H9 (cell line): ENCODE measurements around the gene IGFBP5. TPM values are rescaled to one million over a fixed set of nuclear protein-coding genes. Genes with fewer than 3 reads are reported as not detected.

ENCODE experiments used
- DNase-seq: peaks from one replicate; pipeline ENCODE4 v3.0.0-alpha.2; 2017
- H2AFZ ChIP-seq: one replicate; pipeline ENCODE4 v1.6.1; 2013; ENCODE audit warnings: mild to moderate bottlenecking, low read length, control low read depth, moderate library complexity
- H2AK5ac ChIP-seq: 2 replicates; pipeline ENCODE4 v1.6.1; 2013; ENCODE audit warnings: low read length, control low read depth, mixed read lengths; ENCODE audit not compliant: insufficient read length
- H2BK120ac ChIP-seq: one replicate; pipeline ENCODE4 v1.6.1; 2013; ENCODE audit warnings: low read depth, mild to moderate bottlenecking, low read length, control low read depth, inconsistent platforms; ENCODE audit not compliant: poor library complexity, severe bottlenecking
- H2BK12ac ChIP-seq: 2 replicates; pipeline ENCODE4 v1.6.1; 2013; ENCODE audit warnings: low read length, control low read depth, mixed read lengths, low read depth; ENCODE audit not compliant: insufficient read length
- H2BK15ac ChIP-seq: 2 replicates; pipeline ENCODE4 v1.6.1; 2013; ENCODE audit warnings: low read depth, low read length, control low read depth
- H2BK20ac ChIP-seq: one replicate; pipeline ENCODE4 v1.6.1; 2013; ENCODE audit warnings: low read depth, mild to moderate bottlenecking, low read length, control low read depth, inconsistent platforms; ENCODE audit not compliant: poor library complexity, severe bottlenecking
- H2BK5ac ChIP-seq: 2 replicates; pipeline ENCODE4 v1.6.1; 2013; ENCODE audit warnings: low read length, control low read depth, mixed read lengths; ENCODE audit not compliant: insufficient read length
- H3K14ac ChIP-seq: 2 replicates; pipeline ENCODE4 v1.6.1; 2013; ENCODE audit warnings: low read length, control low read depth; ENCODE audit not compliant: insufficient read depth
- H3K18ac ChIP-seq: 2 replicates; pipeline ENCODE4 v1.6.1; 2013; ENCODE audit warnings: low read depth, mild to moderate bottlenecking, mixed read lengths, low read length, control low read depth; ENCODE audit not compliant: insufficient read length
- H3K23ac ChIP-seq: 2 replicates; pipeline ENCODE4 v1.6.1; 2013; ENCODE audit warnings: low read length, control low read depth, mixed read lengths, low read depth; ENCODE audit not compliant: insufficient read length
- H3K23me2 ChIP-seq: 2 replicates; pipeline ENCODE4 v1.6.1; 2013; ENCODE audit warnings: low read depth, mild to moderate bottlenecking, mixed read lengths, low read length, control low read depth; ENCODE audit not compliant: insufficient read length, poor library complexity, severe bottlenecking
- H3K27ac ChIP-seq: 2 replicates; pipeline ENCODE4 v1.5.1; 2013; ENCODE audit warnings: low read length, control low read depth, mixed read lengths, low read depth; ENCODE audit not compliant: insufficient read length
- H3K27me3 ChIP-seq: 2 replicates; pipeline ENCODE4 v1.6.1; 2013; ENCODE audit warnings: low read length, control low read depth, inconsistent platforms; ENCODE audit not compliant: insufficient read depth
- H3K4ac ChIP-seq: 2 replicates; pipeline ENCODE4 v1.6.1; 2013; ENCODE audit warnings: low read depth, mild to moderate bottlenecking, control low read depth, inconsistent platforms, low read length, moderate library complexity
- H3K4me1 ChIP-seq: 2 replicates; pipeline ENCODE4 v1.6.1; 2013; ENCODE audit warnings: low read length, control low read depth, inconsistent platforms; ENCODE audit not compliant: insufficient read depth
- H3K4me2 ChIP-seq: 2 replicates; pipeline ENCODE4 v1.6.1; 2013; ENCODE audit warnings: low read length, control low read depth, mixed read lengths; ENCODE audit not compliant: insufficient read length, insufficient read depth
- H3K56ac ChIP-seq: 2 replicates; pipeline ENCODE4 v1.6.1; 2013; ENCODE audit warnings: low read depth, mild to moderate bottlenecking, mixed read lengths, low read length, control low read depth; ENCODE audit not compliant: insufficient read length
- H3K79me1 ChIP-seq: 2 replicates; pipeline ENCODE4 v1.6.1; 2013; ENCODE audit warnings: low read depth, mild to moderate bottlenecking, moderate library complexity, low read length, control low read depth, inconsistent platforms; ENCODE audit not compliant: insufficient read depth, poor library complexity, severe bottlenecking
- H3K79me2 ChIP-seq: 2 replicates; pipeline ENCODE4 v1.6.1; 2013; ENCODE audit warnings: low read length, control low read depth, inconsistent platforms; ENCODE audit not compliant: insufficient read depth
- H3K9ac ChIP-seq: 2 replicates; pipeline ENCODE4 v1.6.1; 2013; ENCODE audit warnings: low read length, control low read depth, mixed read lengths; ENCODE audit not compliant: insufficient read length; ENCODE audit errors: extremely low read depth
- H3K9me3 ChIP-seq: one replicate; pipeline ENCODE4 v1.6.1; 2013; ENCODE audit warnings: low read depth, low read length, inconsistent platforms; ENCODE audit not compliant: control insufficient read depth
- H3T11ph ChIP-seq: one replicate; pipeline ENCODE4 v1.6.1; 2013; ENCODE audit warnings: mild to moderate bottlenecking, low read length, control low read depth, inconsistent platforms
- H4K20me1 ChIP-seq: one replicate; pipeline ENCODE4 v1.6.1; 2013; ENCODE audit not compliant: control insufficient read depth, insufficient read length, insufficient read depth
- H4K5ac ChIP-seq: 2 replicates; pipeline ENCODE4 v1.6.1; 2013; ENCODE audit warnings: low read depth, mild to moderate bottlenecking, mixed read lengths, low read length, control low read depth; ENCODE audit not compliant: insufficient read length
- H4K8ac ChIP-seq: replicated peaks from 2 replicates; pipeline ENCODE4 v1.6.1; 2013; ENCODE audit warnings: low read length, control low read depth, mixed read lengths, low read depth; ENCODE audit not compliant: insufficient read length
- H4K91ac ChIP-seq: 2 replicates; pipeline ENCODE4 v1.6.1; 2013; ENCODE audit warnings: low read depth, mild to moderate bottlenecking, moderate library complexity, mixed read lengths, low read length, control low read depth; ENCODE audit not compliant: insufficient read length
- H3K27ac Mint-ChIP-seq, 3 experiments: 2 replicates in 2 of 3; 3 replicates in 1 of 3; pipeline ENCODE4 v1.8.0; 2020 to 2021; ENCODE audit warnings: mixed read lengths in 3 of 3, mild to moderate bottlenecking in 1 of 3, moderate library complexity in 1 of 3
- H3K27me3 Mint-ChIP-seq: 2 replicates; pipeline ENCODE4 v1.8.0; 2021; ENCODE audit warnings: low read depth, mild to moderate bottlenecking, moderate library complexity, mixed read lengths
- H3K36me3 Mint-ChIP-seq, 3 experiments: 2 replicates in 2 of 3; 3 replicates in 1 of 3; pipeline ENCODE4 v1.8.0; 2020 to 2021; ENCODE audit warnings: low read depth in 3 of 3, mixed read lengths in 3 of 3; ENCODE audit not compliant: insufficient read depth in 1 of 3
- H3K4me1 Mint-ChIP-seq, 2 experiments: 2 replicates each; pipeline ENCODE4 v1.8.0; 2020; ENCODE audit warnings: mixed read lengths in 2 of 2
- H3K4me3 Mint-ChIP-seq, 2 experiments: 2 replicates in 1 of 2; 3 replicates in 1 of 2; pipeline ENCODE4 v1.8.0; 2020 to 2021; ENCODE audit warnings: mild to moderate bottlenecking in 2 of 2, mixed read lengths in 2 of 2, moderate library complexity in 1 of 2
- H3K9me3 Mint-ChIP-seq, 2 experiments: 2 replicates in 1 of 2; 3 replicates in 1 of 2; pipeline ENCODE4 v1.8.0; 2020; ENCODE audit warnings: mild to moderate bottlenecking in 2 of 2, mixed read lengths in 2 of 2, moderate library complexity in 1 of 2
- CTCF ChIP-seq: fragments of 200-600 bp; sonication (generic); conservative IDR thresholded peaks from 3 replicates; pipeline ENCODE4 v1.8.0; 2021; ENCODE audit warnings: antibody characterized with exemption, mild to moderate bottlenecking
- WGBS: extraction: QIAGEN DNeasy Blood & Tissue Kit; methylation state at CpG from one replicate; pipeline ENCODE4 v1.1.7; 2013; ENCODE audit warnings: missing lambda C conversion rate, low lambda C conversion rate, mixed read lengths; ENCODE audit not compliant: insufficient read length; ENCODE audit errors: extremely low coverage; 5-methylcytosine and 5-hydroxymethylcytosine counted together
- total RNA-seq: library from RNA; stranded (reverse); gene quantifications from 2 replicates; pipeline ENCODE4 v1.2.1, GENCODE V29; 2021

Gene IGFBP5
- total RNA-seq, 1 experiment from 2014 or later: 0.90 TPM

- no peaks in the 10 kb centered on the region for H3K79me1 ChIP-seq
- no peak overlapping the region for H2BK12ac ChIP-seq
Observed at GRCh38 chr2:216624251-216624650, 71.1 kb downstream of the IGFBP5 start.

More at GRCh38 chr2:216624251-216624650, 71.1 kb downstream of the IGFBP5 start:
- H3K18ac ChIP-seq: no peak overlapping the region
- no peak for DNase-seq
- no peak overlapping the region for H2BK20ac ChIP-seq
- H3K27ac ChIP-seq: no peak overlapping the region
- H3K14ac ChIP-seq: no peak overlapping the region
- H4K8ac ChIP-seq: no peak overlapping the region
- no peak overlapping the region for H2BK15ac ChIP-seq
- WGBS: no CpG with 5 or more reads among the region's 2 CpGs
- no peak overlapping the region for H4K5ac ChIP-seq
- H3K23me2 ChIP-seq: no peaks in the 10 kb centered on the region
- no peak for TF ChIP-seq CTCF
- no peak overlapping the region for H3K4me2 ChIP-seq
- H3K27me3 ChIP-seq: no peaks in the 10 kb centered on the region
- H3K79me2 ChIP-seq: no peaks in the 10 kb centered on the region
- H3K9me3 Mint-ChIP-seq: no peaks in the 10 kb centered on the region
- no peak overlapping the region for H2BK120ac ChIP-seq
- no peaks in the 10 kb centered on the region; the same call in 1 of the 2 replicates for H3K27me3 Mint-ChIP-seq
- H3T11ph ChIP-seq: no peak overlapping the region
- no peak overlapping the region for H3K27ac Mint-ChIP-seq
- H3K9me3 ChIP-seq: no peaks in the 10 kb centered on the region
- H3K4ac ChIP-seq: no peak overlapping the region
- H4K91ac ChIP-seq: no peak overlapping the region
- no peak overlapping the region for H3K23ac ChIP-seq
- no peak overlapping the region for H3K56ac ChIP-seq
- H4K20me1 ChIP-seq: no peaks in the 10 kb centered on the region
- no peak overlapping the region; a peak in 1 of 5 replicates for H3K4me3 Mint-ChIP-seq
- H2BK5ac ChIP-seq: no peak overlapping the region
- peaks cover 4% of the 10 kb centered on the region for H3K4me1 ChIP-seq
- no peak overlapping the region for H2AFZ ChIP-seq
- no peak overlapping the region for H2AK5ac ChIP-seq
- no peaks in the 10 kb centered on the region for H3K36me3 Mint-ChIP-seq
- H3K4me1 Mint-ChIP-seq: peaks cover 20 to 29% of the 10 kb centered on the region in 2 experiments
- H3K9ac ChIP-seq: no peak overlapping the region
